ENCODE data around the gene ACBD6. TPM values are rescaled to one million over a fixed set of nuclear protein-coding genes. Genes with fewer than 3 reads are reported as not detected.

Gene ACBD6
- total RNA-seq, 1 experiment from 2014 or later, result 48.5 TPM

GRCh38 chr1:180482425-180483275 lies 19.7 kb downstream of the ACBD6 start:
- no peaks in the 10 kb centered on the region for H3K36me3 ChIP-seq (ENCODE audit: control insufficient read depth, insufficient read depth, low read length)
- no peak overlapping the region for H3K4me3 ChIP-seq (ENCODE audit: low read depth in 2 of 2, low read length in 2 of 2)
- H3K27me3 ChIP-seq (ENCODE audit: control insufficient read depth, insufficient read depth, low read length), result no peaks in the 10 kb centered on the region
- in situ Hi-C loops (cut with HindIII; ENCODE audit: low pct_unique_long_range_greater_than_20kb, low sequenced_read_pairs) (no loop called here), intact Hi-C loops (cut with micrococcal nuclease; ENCODE audit: unreplicated experiment) (loop anchor here (2.0 to 5.0 kb wide), 2 partner anchors 230 to 295 kb away; no protein-coding TSS in a partner anchor)
- no peaks in the 10 kb centered on the region for H3K9me3 ChIP-seq (ENCODE audit: control insufficient read depth, insufficient read depth, low read depth, low read length)
- H3K27ac ChIP-seq (ENCODE audit: low read length), result no peak overlapping the region
- ChIA-PET POLR2A (interaction anchor here (0.7 kb wide), 1 partner anchor 99 kb away, joined by 3 read pairs; no protein-coding TSS in a partner anchor), CTCF (interaction anchor here (0.6 to 0.8 kb wide), 2 partner anchors 204 to 292 kb away, joined by 3 read pairs; no protein-coding TSS in a partner anchor)
- DNase-seq (ENCODE audit: low read depth, low spot score) (peak; percentile 36), ATAC-seq (peak; percentile 73)
- H3K4me1 ChIP-seq (ENCODE audit: control insufficient read depth, insufficient read depth, low read length), result peaks cover 3% of the 10 kb centered on the region; the same call in 1 of the 2 replicates
- no TSS peak for BruUV-seq (replicated peaks)
- no peak for TF ChIP-seq SIN3A (IDR thresholded peaks at IDR 0.05; ENCODE audit: borderline replicate concordance, insufficient read depth, low read depth, low read length)
- no peak for TF ChIP-seq POLR2AphosphoS5 (IDR thresholded peaks at IDR 0.05; ENCODE audit: low read depth, low read length)
- peak; percentile 74; the same call in 1 of the 2 replicates for TF ChIP-seq CTCF (IDR thresholded peaks at IDR 0.05)

- ATAC-seq (no peak), DNase-seq (ENCODE audit: low read depth, low spot score) (no peak)
- Histone ChIP-seq H3K36me3 (ENCODE audit: control insufficient read depth, insufficient read depth, low read length) (no peaks in the 10 kb centered on the region), H3K27ac (ENCODE audit: low read length) (no peak overlapping the region), H3K4me3 (ENCODE audit: low read depth in 2 of 2, low read length in 2 of 2) (no peak overlapping the region), H3K4me1 (ENCODE audit: control insufficient read depth, insufficient read depth, low read length) (no peaks in the 10 kb centered on the region), H3K27me3 (ENCODE audit: control insufficient read depth, insufficient read depth, low read length) (no peaks in the 10 kb centered on the region), H3K9me3 (ENCODE audit: control insufficient read depth, insufficient read depth, low read depth, low read length) (no peaks in the 10 kb centered on the region)
- ChIA-PET CTCF (no interaction called here), POLR2A (no interaction called here)
- in situ Hi-C loops (cut with HindIII; ENCODE audit: low pct_unique_long_range_greater_than_20kb, low sequenced_read_pairs), result no loop called here
- intact Hi-C loops (cut with micrococcal nuclease; ENCODE audit: unreplicated experiment), result no loop called here
- TF ChIP-seq REST (IDR thresholded peaks at IDR 0.05; ENCODE audit: insufficient read depth in 1 of 2, low read depth in 2 of 2, low read length in 1 of 2) (no peak), SIN3A (IDR thresholded peaks at IDR 0.05; ENCODE audit: borderline replicate concordance, insufficient read depth, low read depth, low read length) (no peak), POLR2AphosphoS5 (IDR thresholded peaks at IDR 0.05; ENCODE audit: low read depth, low read length) (no peak), CTCF (IDR thresholded peaks at IDR 0.05) (no peak), TCF7L2 (IDR thresholded peaks at IDR 0.05; ENCODE audit: low read depth, low read length) (no peak)
- no TSS peak for BruUV-seq (replicated peaks)
Observed at GRCh38 chr1:180470031-180470430, 32.3 kb downstream of the ACBD6 start.

All from Panc1 (cell line).